DOHH2 (cell line): ENCODE data around the gene HEXIM1.

Experiments
- EZH2phosphoT487 ChIP-seq: fragments of 200-600 bp; sonication (generic); IDR thresholded peaks from 2 replicates; pipeline ENCODE4 v1.6.1; 2017; ENCODE audit warnings: borderline replicate concordance, mild to moderate bottlenecking, antibody characterized with exemption, low read length, moderate library complexity, mixed read lengths
- TF ChIP-seq, protein P1 (sequence below): fragments of 200-600 bp; sonication (generic); IDR thresholded peaks from one replicate; pipeline ENCODE4 v1.5.1; 2014; ENCODE audit warnings: antibody characterized with exemption, mild to moderate bottlenecking, low read depth, low read length; ENCODE audit not compliant: poor library complexity, severe bottlenecking

DNA sequence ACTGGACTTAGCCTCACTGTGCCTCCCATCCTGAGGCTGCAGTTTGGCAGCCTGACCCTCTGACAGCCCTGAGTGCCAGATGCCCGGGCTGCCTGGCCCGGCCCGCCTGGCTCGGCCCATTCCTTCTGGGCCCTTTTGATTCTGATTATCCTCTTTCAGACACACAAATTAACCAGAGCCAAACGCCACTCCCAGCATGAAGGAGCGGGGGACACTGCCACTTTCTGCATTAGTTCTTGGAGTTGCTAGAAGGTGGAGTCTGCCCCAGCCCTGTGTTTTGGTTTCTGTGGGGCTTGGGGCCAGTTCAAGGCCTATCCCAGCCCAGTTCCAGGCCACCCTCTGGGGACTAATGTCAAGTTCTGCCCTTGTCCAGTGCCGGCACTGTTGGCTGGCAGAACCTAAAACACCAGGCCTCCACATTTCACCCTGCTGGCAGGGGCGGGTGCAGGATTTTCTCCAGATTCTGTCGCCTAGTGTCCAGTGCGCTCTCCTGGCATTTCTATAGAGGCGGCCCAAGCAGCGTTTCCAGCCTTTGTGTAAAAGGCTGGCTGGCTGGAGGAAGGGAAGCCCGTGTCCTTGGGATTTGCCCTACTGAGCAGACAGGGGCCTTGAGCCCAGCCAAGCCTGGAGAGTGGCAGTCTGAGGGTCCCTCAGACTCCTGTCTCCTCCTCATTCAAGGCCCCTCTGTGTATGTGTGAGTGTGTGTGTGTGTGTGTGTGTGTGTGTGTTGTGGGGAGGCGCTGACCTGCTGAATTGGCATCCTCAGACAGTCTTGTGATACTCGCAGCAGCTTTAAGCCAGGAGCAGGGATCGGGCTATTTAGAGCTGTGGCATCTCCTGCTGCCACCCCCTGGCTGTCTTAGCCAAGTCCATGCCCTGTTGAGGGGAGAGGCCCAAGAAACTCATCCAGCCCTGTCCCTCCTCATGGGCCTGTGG, 37.3 kb upstream of the HEXIM1 start:
- TF ChIP-seq, protein P1, sequence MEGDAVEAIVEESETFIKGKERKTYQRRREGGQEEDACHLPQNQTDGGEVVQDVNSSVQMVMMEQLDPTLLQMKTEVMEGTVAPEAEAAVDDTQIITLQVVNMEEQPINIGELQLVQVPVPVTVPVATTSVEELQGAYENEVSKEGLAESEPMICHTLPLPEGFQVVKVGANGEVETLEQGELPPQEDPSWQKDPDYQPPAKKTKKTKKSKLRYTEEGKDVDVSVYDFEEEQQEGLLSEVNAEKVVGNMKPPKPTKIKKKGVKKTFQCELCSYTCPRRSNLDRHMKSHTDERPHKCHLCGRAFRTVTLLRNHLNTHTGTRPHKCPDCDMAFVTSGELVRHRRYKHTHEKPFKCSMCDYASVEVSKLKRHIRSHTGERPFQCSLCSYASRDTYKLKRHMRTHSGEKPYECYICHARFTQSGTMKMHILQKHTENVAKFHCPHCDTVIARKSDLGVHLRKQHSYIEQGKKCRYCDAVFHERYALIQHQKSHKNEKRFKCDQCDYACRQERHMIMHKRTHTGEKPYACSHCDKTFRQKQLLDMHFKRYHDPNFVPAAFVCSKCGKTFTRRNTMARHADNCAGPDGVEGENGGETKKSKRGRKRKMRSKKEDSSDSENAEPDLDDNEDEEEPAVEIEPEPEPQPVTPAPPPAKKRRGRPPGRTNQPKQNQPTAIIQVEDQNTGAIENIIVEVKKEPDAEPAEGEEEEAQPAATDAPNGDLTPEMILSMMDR: no peak
- TF ChIP-seq EZH2phosphoT487: no peak
